Small intestine (tissue), 7 donors: ENCODE results near the gene DNAH12. TPM values are rescaled to one million over a fixed set of nuclear protein-coding genes. Genes with fewer than 3 reads are reported as not detected.
"Not testable (repeated sequence)": the region's sequence is repeated elsewhere in the genome, so short reads cannot be mapped to it uniquely, and the experiment has no call there.

Experiments used
- DNase-seq, 2 donors: peaks; one replicate each; pipeline versions ENCODE4 v3.0.0 to v3.0.0-alpha.2; 2013
- FAIRE-seq: peaks from 2 replicates; lab custom pipeline; 2012; peaks lifted over from hg19 to GRCh38; lab: Jason Lieb, UNC
- H3K27ac ChIP-seq, 3 donors: one replicate each; pipeline ENCODE4 v1.5.1; 2013; ENCODE audit warnings: low read length in 2 of 3, mild to moderate bottlenecking in 2 of 3, control low read depth in 1 of 3, inconsistent platforms in 1 of 3, low read depth in 1 of 3, moderate library complexity in 1 of 3
- H3K27me3 ChIP-seq, 3 donors: one replicate each; pipeline ENCODE4 v1.6.1; 2013; ENCODE audit warnings: low read length in 3 of 3, inconsistent platforms in 1 of 3; ENCODE audit not compliant: control insufficient read depth in 3 of 3, insufficient read depth in 3 of 3
- H3K36me3 ChIP-seq, 3 donors: one replicate each; pipeline ENCODE4 v1.6.1; 2013; ENCODE audit warnings: low read length in 3 of 3, inconsistent platforms in 1 of 3, low read depth in 1 of 3, mild to moderate bottlenecking in 1 of 3, moderate library complexity in 1 of 3; ENCODE audit not compliant: control insufficient read depth in 3 of 3, insufficient read depth in 2 of 3
- H3K4me1 ChIP-seq, 3 donors: one replicate each; pipeline ENCODE4 v1.6.1; 2013; ENCODE audit warnings: low read length in 2 of 3, inconsistent platforms in 1 of 3, low read depth in 1 of 3, mild to moderate bottlenecking in 1 of 3, moderate library complexity in 1 of 3; ENCODE audit not compliant: control insufficient read depth in 3 of 3, insufficient read depth in 2 of 3
- H3K4me3 ChIP-seq, 3 donors: one replicate each; pipeline ENCODE4 v1.5.1; 2013; ENCODE audit warnings: low read length in 3 of 3, control low read depth in 1 of 3, inconsistent platforms in 1 of 3, low read depth in 1 of 3, mild to moderate bottlenecking in 1 of 3, moderate library complexity in 1 of 3
- H3K9me3 ChIP-seq, 2 donors: one replicate each; pipeline ENCODE4 v1.6.1; 2013; ENCODE audit warnings: low read depth in 1 of 2, low read length in 1 of 2; ENCODE audit not compliant: control insufficient read depth in 2 of 2, insufficient read depth in 1 of 2
- WGBS, 3 donors: extraction: QIAGEN DNeasy Blood & Tissue Kit; methylation state at CpG; one replicate each; pipeline ENCODE4 v1.1.7; 2013; 5-methylcytosine and 5-hydroxymethylcytosine counted together
- polyA plus RNA-seq, 4 donors: library from polyadenylated mRNA; stranded (reverse) in 3 of 4; unstranded in 1 of 4; fragments of 200-250 nt in 3 of 4; fragments of 120-200 nt in 1 of 4; gene quantifications; one replicate each; pipeline versions ENCODE4 v1.2.1 to v1.2.3, GENCODE V29; 2013
- donor health status: healthy with polysubstance abuse.
- donor health status: control.
- donor health status: control.
- donor health status: Bipolar disorder and iron deficiency.
- donor health status: healthy.

Gene DNAH12
- polyA plus RNA-seq, 4 donors, result 0.10 to 2.1 TPM; not detected in 2

- H3K27me3 ChIP-seq, H3K36me3 ChIP-seq, FAIRE-seq, H3K4me3 ChIP-seq, DNase-seq, H3K27ac ChIP-seq, H3K9me3 ChIP-seq: not testable (repeated sequence)
- H3K4me1 ChIP-seq, result peaks cover 3 to 20% (median 4%) of the 10 kb centered on the region in 3 donors
- 70 to 85% (median 70%) methylated on average over 5 of the region's 5 CpGs for WGBS, 3 donors
These were observed 95.7 kb downstream of the DNAH12 start for GRCh38 chr3:57448489-57448888.

DNA sequence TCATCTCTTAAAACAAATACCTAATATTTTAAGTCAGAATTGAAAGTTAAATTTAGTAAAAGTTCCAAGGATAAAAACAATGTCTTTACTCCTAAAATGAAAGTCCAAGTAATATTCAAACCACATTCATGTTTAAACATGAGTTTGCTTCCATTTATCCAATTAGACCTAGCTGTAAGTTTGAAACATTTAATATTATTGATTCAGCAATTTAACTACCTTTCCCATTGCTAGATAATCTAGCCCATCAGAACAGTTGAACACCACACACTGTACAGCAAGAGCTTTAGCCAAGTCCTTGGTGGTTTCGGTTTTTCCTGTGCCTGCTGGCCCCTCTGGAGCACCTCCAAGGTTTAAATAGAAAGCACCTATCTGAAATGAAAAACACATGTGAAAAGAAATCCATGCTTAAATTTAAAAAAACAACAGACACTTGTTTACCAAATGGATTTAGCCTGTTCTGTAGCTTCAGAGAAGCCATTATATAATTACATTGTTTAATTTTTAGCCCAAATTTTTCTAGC is 97.8 kb downstream of the DNAH12 start:
- Histone ChIP-seq H3K27ac (no peak overlapping the region), H3K9me3 (no peaks in the 10 kb centered on the region), H3K27me3 (no peaks in the 10 kb centered on the region), H3K36me3 (no peaks in the 10 kb centered on the region), H3K4me3 (no peak overlapping the region), H3K4me1 (peaks cover under 1 to 11% (median 2%) of the 10 kb centered on the region in 3 donors)
- DNase-seq, result peak in 1 of 2 donors; percentile 10
- no peak for FAIRE-seq
- 25 to 47% (median 37%) methylated on average over 1 of the region's 1 CpG for WGBS, 3 donors

DNA sequence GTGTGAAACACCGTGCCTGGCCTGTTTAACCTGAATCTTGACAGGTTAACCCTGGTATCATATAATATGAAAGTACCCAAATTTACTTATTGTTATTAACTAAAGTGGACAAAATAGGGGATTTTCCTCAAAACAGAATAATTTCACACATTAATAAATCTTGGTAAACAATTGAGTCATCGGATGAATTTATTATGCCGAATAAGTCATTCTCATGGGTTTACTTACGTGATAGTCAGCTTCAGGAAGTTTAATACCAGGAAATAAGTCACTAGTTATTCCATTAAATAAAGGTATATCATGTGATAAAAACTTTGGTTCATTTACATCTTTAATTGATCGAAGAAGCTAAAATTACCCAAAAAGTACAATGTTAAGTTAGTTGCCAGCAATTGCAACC is 99.7 kb downstream of the DNAH12 start:
- H3K9me3 ChIP-seq, result peaks cover 0 to 2% of the 10 kb centered on the region in 2 donors
- H3K36me3 ChIP-seq, result no peaks in the 10 kb centered on the region
- H3K27ac ChIP-seq, result no peak overlapping the region
- no peaks in the 10 kb centered on the region for H3K4me1 ChIP-seq
- H3K4me3 ChIP-seq, result no peak overlapping the region
- WGBS, 3 donors, result 18 to 62% (median 30%) methylated on average over 5 of the region's 5 CpGs
- no peak for FAIRE-seq
- H3K27me3 ChIP-seq, result no peaks in the 10 kb centered on the region
- peak in 1 of 2 donors; percentile 47 for DNase-seq

DNA sequence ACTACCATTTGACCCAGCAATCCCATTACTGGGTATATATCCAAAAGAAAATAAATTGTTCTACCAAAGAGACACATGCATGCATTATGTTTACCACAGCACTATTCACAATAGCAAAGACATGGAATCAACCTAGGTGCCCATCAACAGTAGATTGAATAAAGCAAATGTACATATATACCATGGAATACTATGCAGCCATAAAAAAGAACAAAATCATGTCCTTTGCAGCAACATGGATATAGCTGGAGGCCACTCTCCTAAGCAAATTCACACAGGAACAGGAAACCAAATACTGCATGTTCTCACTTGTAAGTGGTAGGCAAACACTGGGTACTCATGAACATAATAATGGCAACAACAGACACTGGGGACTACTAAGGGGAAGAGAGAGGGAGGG is 104.0 kb downstream of the DNAH12 start:
- not testable (repeated sequence) for DNase-seq, H3K36me3 ChIP-seq, H3K4me1 ChIP-seq, H3K9me3 ChIP-seq, H3K4me3 ChIP-seq, FAIRE-seq, H3K27me3 ChIP-seq, H3K27ac ChIP-seq

DNA sequence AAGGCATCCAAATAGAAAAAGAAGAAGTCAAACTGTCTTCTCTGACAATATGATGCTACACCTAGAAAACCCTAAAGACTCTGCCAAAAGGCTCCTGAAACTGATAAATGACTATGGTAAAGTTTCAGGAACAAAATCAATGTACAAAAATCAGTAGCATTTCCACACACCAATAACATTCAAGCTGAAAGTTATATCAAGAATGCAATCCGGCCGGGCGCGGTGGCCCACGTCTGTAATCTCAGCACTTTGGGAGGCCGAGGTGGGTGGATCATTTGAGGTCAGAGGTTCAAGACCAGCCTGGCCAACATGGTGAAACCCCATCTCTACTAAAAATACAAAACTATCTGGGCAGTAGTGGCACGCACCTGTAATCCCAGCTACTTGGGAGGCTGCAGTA is 105.7 kb downstream of the DNAH12 start:
- not testable (repeated sequence) for FAIRE-seq, DNase-seq, H3K9me3 ChIP-seq, H3K27ac ChIP-seq, H3K36me3 ChIP-seq, H3K4me3 ChIP-seq, H3K4me1 ChIP-seq, H3K27me3 ChIP-seq
- WGBS, 3 donors, result 70 to 74% (median 72%) methylated on average over 7 of the region's 7 CpGs

DNA sequence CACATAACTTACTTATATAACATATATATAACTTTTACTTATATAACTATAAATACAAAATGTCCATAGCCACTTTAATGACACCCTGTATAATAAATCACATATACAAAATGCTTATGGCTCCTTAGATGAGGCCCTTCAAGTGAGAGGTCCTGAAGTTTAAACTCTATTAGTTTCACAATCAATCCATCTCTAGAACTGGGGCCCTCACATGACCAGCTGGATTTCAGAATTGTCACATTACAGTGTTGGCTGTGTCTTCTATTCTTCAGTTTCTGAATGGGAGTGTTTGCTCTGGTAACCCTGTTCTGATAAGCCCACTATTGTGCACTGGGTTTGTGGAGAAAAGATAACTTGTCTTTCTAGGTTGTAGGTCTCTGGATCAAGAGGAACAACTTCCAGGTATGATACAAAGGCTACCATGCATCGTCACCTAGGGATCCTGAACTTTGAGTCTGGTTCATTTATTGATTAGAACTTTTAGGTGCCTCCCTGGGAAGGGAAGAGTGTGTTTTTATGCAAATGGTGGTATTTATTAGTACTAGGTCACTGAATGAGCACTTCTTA is 107.9 kb downstream of the DNAH12 start:
- Histone ChIP-seq H3K4me3 (no peak overlapping the region), H3K36me3 (no peaks in the 10 kb centered on the region), H3K27me3 (no peaks in the 10 kb centered on the region), H3K4me1 (peaks cover 0 to 2% (median 0%) of the 10 kb centered on the region in 3 donors), H3K27ac (peak overlapping the region in 1 of 3 donors; percentile 63), H3K9me3 (peaks cover 0 to 2% of the 10 kb centered on the region in 2 donors)
- WGBS, 3 donors, result 12 to 74% (median 36%) methylated on average over 1 of the region's 1 CpG
- FAIRE-seq (no peak), DNase-seq (peak; percentile 67 to 73)

GRCh38 chr3:57434041-57434440 is 110.1 kb downstream of the DNAH12 start:
- DNase-seq (peak; percentile 58 to 73), FAIRE-seq (peak; percentile 39)
- 22 to 30% (median 30%) methylated on average over 4 of the region's 4 CpGs for WGBS, 3 donors
- peaks cover 0 to 2% (median 0%) of the 10 kb centered on the region in 3 donors for H3K4me1 ChIP-seq
- no peak overlapping the region for H3K4me3 ChIP-seq
- no peak overlapping the region for H3K27ac ChIP-seq
- no peaks in the 10 kb centered on the region for H3K9me3 ChIP-seq
- no peaks in the 10 kb centered on the region for H3K27me3 ChIP-seq
- no peaks in the 10 kb centered on the region for H3K36me3 ChIP-seq

DNA sequence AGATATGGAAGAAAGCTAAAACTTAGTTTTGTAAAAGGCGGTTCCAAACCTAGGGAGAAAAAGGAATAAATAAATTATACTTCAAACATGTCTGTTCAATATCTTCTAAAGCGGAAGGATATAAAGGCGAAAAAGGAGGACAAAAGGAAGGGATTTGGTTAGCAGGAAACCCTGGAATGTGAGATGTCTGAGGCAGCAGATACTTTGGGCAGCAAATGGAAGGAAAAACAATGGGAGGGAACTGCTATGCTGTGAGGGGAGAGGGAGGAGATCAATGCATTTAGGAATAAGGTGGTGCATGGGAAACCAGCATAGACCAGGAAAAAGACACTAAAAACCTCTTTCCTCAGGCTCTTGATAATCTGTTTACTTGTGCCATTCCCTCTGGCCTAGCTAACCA is 120.8 kb downstream of the DNAH12 start:
- Histone ChIP-seq H3K27ac (no peak overlapping the region), H3K27me3 (no peaks in the 10 kb centered on the region), H3K9me3 (no peaks in the 10 kb centered on the region), H3K4me3 (no peak overlapping the region), H3K4me1 (no peaks in the 10 kb centered on the region), H3K36me3 (no peaks in the 10 kb centered on the region)
- DNase-seq (no peak), FAIRE-seq (no peak)
- 70 to 86% (median 79%) methylated on average over 3 of the region's 3 CpGs for WGBS, 3 donors

DNA sequence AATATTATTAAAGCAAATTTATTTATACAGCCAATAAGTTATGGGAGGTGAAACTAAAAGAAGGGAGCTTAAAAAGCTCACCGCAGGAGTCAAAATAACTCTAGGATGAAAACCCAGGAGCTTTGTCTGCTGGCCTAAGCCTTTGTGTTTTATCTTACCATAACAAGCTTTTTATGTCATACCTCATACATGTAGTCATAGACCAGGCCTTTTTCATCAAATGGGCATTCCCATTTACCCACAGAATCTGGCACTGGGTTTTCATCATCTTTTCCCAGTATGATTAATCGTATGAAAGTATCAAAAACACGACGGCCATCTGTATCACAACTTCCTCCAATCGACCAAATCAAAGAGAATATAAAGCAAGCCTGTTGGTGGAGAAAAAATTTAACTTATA is 122.8 kb downstream of the DNAH12 start:
- WGBS, 3 donors, result 82 to 85% (median 85%) methylated on average over 5 of the region's 5 CpGs
- Histone ChIP-seq H3K27me3 (no peaks in the 10 kb centered on the region), H3K4me3 (no peak overlapping the region), H3K27ac (no peak overlapping the region), H3K4me1 (no peaks in the 10 kb centered on the region), H3K9me3 (no peaks in the 10 kb centered on the region), H3K36me3 (no peaks in the 10 kb centered on the region)
- DNase-seq, result no peak
- no peak for FAIRE-seq
